Activated B cell treated with CpG ODN at 0.5 μM for 24 hours (primary cell): ENCODE data around the gene ZFP69B. TPM values are rescaled to one million over a fixed set of nuclear protein-coding genes. Genes with fewer than 3 reads are reported as not detected.
"Not testable (repeated sequence)": the region's sequence is repeated elsewhere in the genome, so short reads cannot be mapped to it uniquely, and the experiment has no call there.

Experiments used
- ATAC-seq: fragments of 200-7000 bp; cut with Tn5 transposase; one replicate; pipeline ENCODE4 v1.10.0; 2021; ENCODE audit warnings: low read depth, mild to moderate bottlenecking, moderate library complexity
- CTCF ChIA-PET: fragments of 350-600 bp; sonication (Branson Sonifier 250); formaldehyde crosslinking; loops from one replicate; lab custom pipeline; 2021; ENCODE audit warnings: antibody characterized with exemption; lab: Charles Lee
- POLR2A ChIA-PET: fragments of 350-600 bp; sonication (Branson Sonifier 250); formaldehyde crosslinking; loops from one replicate; lab custom pipeline; 2021; ENCODE audit warnings: antibody characterized with exemption; lab: Charles Lee
- DNase-seq: peaks from one replicate; pipeline ENCODE4 v3.0.0; 2022
- H3K27ac Mint-ChIP-seq: one replicate; pipeline ENCODE4 v1.8.0; 2020; ENCODE audit warnings: mixed read lengths
- H3K27me3 Mint-ChIP-seq: one replicate; pipeline ENCODE4 v1.8.0; 2021; ENCODE audit warnings: mixed read lengths
- H3K36me3 Mint-ChIP-seq: one replicate; pipeline ENCODE4 v1.8.0; 2021; ENCODE audit warnings: low read depth, mixed read lengths
- H3K4me1 Mint-ChIP-seq: one replicate; pipeline ENCODE4 v1.8.0; 2021; ENCODE audit warnings: mixed read lengths
- H3K4me3 Mint-ChIP-seq: one replicate; pipeline ENCODE4 v1.8.0; 2020; ENCODE audit warnings: mild to moderate bottlenecking, mixed read lengths
- H3K9me3 Mint-ChIP-seq: one replicate; pipeline ENCODE4 v1.8.0; 2020; ENCODE audit warnings: mixed read lengths
- CTCF ChIP-seq: fragments of 200-600 bp; IDR thresholded peaks from one replicate; pipeline ENCODE4 v1.8.0; 2022; ENCODE audit warnings: antibody characterized with exemption, mild to moderate bottlenecking
- intact Hi-C: fragments of 100-400 bp; cut with micrococcal nuclease; formaldehyde crosslinking; loops from one replicate; pipeline ENCODE4 v1.15.1; 2024
- total RNA-seq: library from RNA; stranded (reverse); gene quantifications from 2 replicates; pipeline ENCODE4 v1.2.3, GENCODE V29; 2022

ZFP69B gene
- total RNA-seq, 1 donor from 2014 or later, result 10.4 TPM

GRCh38 chr1:40479156-40479555 lies 28.9 kb downstream of the ZFP69B start:
- intact Hi-C loops, result loop anchor here (10.0 kb wide), 1 partner anchor 216 kb away; the partner anchor contains the start of gene NFYC
- ATAC-seq, result no peak
- DNase-seq, result no peak
- Mint-ChIP-seq H3K9me3 (peaks cover 8% of the 10 kb centered on the region), H3K36me3 (peaks cover 46% of the 10 kb centered on the region), H3K27ac (peak overlapping the region; percentile 27), H3K4me1 (peaks cover 17% of the 10 kb centered on the region), H3K4me3 (no peak overlapping the region), H3K27me3 (no peaks in the 10 kb centered on the region)
- TF ChIP-seq CTCF, result no peak
- ChIA-PET CTCF (interaction anchor here (1.3 to 1.4 kb wide), 2 partner anchors 41 to 53 kb away, joined by 3 to 5 read pairs; partner anchors contain the start of gene ZNF684), POLR2A (no interaction called here)

GRCh38 chr1:40495315-40495903 lies 45.1 kb downstream of the ZFP69B start:
- no peak for ATAC-seq

GRCh38 chr1:40502651-40503050 lies 52.4 kb downstream of the ZFP69B start:
- DNase-seq, H3K27me3 Mint-ChIP-seq, CTCF ChIA-PET, H3K4me1 Mint-ChIP-seq, H3K27ac Mint-ChIP-seq, intact Hi-C loops, H3K4me3 Mint-ChIP-seq, ATAC-seq: not testable (repeated sequence)
- Mint-ChIP-seq H3K9me3 (peaks cover 35% of the 10 kb centered on the region), H3K36me3 (peaks cover 52% of the 10 kb centered on the region)
- POLR2A ChIA-PET, result interaction anchor here (0.6 kb wide), 1 partner anchor 311 kb away, joined by 5 read pairs; no protein-coding TSS in a partner anchor

More at GRCh38 chr1:40495315-40495903, 45.1 kb downstream of the ZFP69B start:
- peaks cover 77% of the 10 kb centered on the region for H3K36me3 Mint-ChIP-seq
- POLR2A ChIA-PET, result interaction anchor here (0.6 to 1.7 kb wide), 3 partner anchors 13 to 42 kb away, joined by 3 to 5 read pairs (median 4); partner anchors contain the start of gene EXO5
- peaks cover 47% of the 10 kb centered on the region for H3K9me3 Mint-ChIP-seq
- CTCF ChIA-PET, result no interaction called here
- H3K4me1 Mint-ChIP-seq, result no peaks in the 10 kb centered on the region
- TF ChIP-seq CTCF, result no peak
- DNase-seq, result no peak
- no peak overlapping the region for H3K4me3 Mint-ChIP-seq
- H3K27me3 Mint-ChIP-seq, result no peaks in the 10 kb centered on the region
- intact Hi-C loops, result no loop called here
- no peak overlapping the region for H3K27ac Mint-ChIP-seq

- ChIA-PET CTCF (interaction anchor here (2.8 kb wide), 1 partner anchor 24 kb away, joined by 11 read pairs; the partner anchor contains the start of gene ZNF684), POLR2A (interaction anchor here (0.6 to 2.4 kb wide), 10 partner anchors 12 to 1919 kb away, joined by 3 to 15 read pairs (median 5); partner anchors contain the start of genes SMAP2, ZFP69, ZFP69B and ZNF684)
- intact Hi-C loops, result loop anchor here (1.0 kb wide), 4 partner anchors 23 to 193 kb away; partner anchors contain the start of genes ZFP69, ZFP69B and ZNF684
- H3K27ac Mint-ChIP-seq, result peak overlapping the region; percentile 81
- no peak for DNase-seq
- peak overlapping the region; percentile 94 for H3K4me3 Mint-ChIP-seq
- ATAC-seq, result no peak
- peaks cover 32% of the 10 kb centered on the region for H3K36me3 Mint-ChIP-seq
- H3K27me3 Mint-ChIP-seq, result no peaks in the 10 kb centered on the region
- H3K4me1 Mint-ChIP-seq, result peaks cover 18% of the 10 kb centered on the region
- TF ChIP-seq CTCF, result no peak
- peaks cover 11% of the 10 kb centered on the region for H3K9me3 Mint-ChIP-seq
These were observed 57.7 kb downstream of the ZFP69B start for GRCh38 chr1:40507973-40508372.

- Mint-ChIP-seq H3K4me3 (peak within 1 kb of the TSS; percentile 94), H3K36me3 (peaks cover 27% of the 10 kb centered on the region), H3K27me3 (no peaks in the 10 kb centered on the region), H3K27ac (peak within 1 kb of the TSS; percentile 81), H3K9me3 (peaks cover 9% of the 10 kb centered on the region), H3K4me1 (peaks cover 18% of the 10 kb centered on the region)
- ChIA-PET POLR2A (interaction anchor here (0.5 to 2.4 kb wide), 13 partner anchors 8 to 1920 kb away, joined by 3 to 15 read pairs (median 5); partner anchors contain the start of genes SMAP2, ZFP69, ZFP69B and ZNF684), CTCF (interaction anchor here (2.8 kb wide), 1 partner anchor 24 kb away, joined by 11 read pairs; the partner anchor contains the start of gene ZNF684)
- peak; percentile 98 for ATAC-seq
- intact Hi-C loops, result loop anchor here (1.0 kb wide), 4 partner anchors 23 to 193 kb away; partner anchors contain the start of genes ZFP69, ZFP69B and ZNF684
- no peak for TF ChIP-seq CTCF
- DNase-seq, result peak; percentile 78
These were observed 58.4 kb downstream of the ZFP69B start, which contains the start of gene EXO5 for GRCh38 chr1:40508375-40509341. Gene EXO5 (plus strand): TSS chr1:40508767. CDS start chr1:40514545, 5,778 bp downstream.
